HG03558 (cell line): ENCODE results near the gene CADPS.

Experiments used
- ATAC-seq: cut with Tn5 transposase; IDR thresholded peaks from one replicate; pipeline ENCODE4 v1.9.1; 2021; ENCODE audit warnings: moderate number of reproducible peaks; ENCODE audit not compliant: unreplicated experiment; ENCODE audit errors: extremely low read depth

CADPS gene

DNA sequence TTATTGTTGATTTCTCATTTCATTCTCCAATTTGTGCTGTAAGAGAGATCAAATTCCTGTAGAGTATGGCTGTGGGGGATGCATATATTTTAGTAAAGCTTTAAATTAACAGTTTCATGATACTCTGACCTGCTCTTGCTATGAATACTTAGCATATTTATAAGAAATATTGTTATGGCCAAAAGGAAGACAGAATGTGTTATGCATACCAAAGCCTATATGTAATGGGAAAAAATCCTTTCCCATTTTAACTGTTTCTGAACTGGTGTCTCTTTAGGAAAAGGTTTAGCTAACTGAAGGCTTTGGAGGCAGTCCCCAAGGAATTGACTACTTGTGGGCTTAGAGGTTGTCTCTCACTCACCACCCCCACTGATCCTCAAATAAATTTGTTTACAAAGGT is 59.2 kb downstream of the CADPS start:
- no peak for ATAC-seq

DNA sequence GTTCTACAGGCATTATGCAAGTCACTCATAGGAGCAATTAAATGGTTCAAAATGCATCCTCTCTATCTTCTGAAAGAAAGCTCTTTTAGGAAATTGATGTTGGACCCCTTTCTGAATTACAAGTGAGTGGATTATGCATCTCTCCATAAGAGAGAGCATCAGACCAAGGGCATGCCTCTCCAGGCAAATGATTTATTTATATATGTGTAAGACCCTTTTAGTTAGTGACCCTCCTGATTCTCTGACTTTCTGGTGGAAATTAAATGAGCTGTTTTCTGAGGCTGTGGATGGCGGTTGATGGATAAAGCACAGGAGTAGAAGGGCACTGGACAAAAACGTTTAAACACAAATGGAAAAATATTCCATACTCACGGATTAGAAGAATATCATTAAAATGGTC is 62.6 kb downstream of the CADPS start:
- ATAC-seq, result no peak

DNA sequence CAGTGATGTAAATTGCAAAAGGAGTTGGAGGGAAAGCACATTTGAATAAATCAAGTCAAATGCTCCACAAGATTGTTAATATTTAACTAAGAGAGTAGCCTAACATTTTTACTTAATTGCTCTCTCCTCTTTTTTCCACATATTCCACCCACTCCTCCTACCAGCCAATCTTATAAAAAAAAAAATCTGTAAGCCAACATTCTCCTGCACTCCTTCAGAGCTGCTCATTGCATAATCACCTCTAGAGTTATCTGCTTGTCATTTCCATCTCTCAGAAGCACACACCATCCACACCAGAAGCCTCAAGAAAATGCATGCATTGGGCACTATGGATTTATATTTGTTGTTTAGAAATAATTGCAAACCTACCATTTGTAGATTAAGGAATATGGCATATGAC is 64.1 kb downstream of the CADPS start:
- ATAC-seq, result no peak

DNA sequence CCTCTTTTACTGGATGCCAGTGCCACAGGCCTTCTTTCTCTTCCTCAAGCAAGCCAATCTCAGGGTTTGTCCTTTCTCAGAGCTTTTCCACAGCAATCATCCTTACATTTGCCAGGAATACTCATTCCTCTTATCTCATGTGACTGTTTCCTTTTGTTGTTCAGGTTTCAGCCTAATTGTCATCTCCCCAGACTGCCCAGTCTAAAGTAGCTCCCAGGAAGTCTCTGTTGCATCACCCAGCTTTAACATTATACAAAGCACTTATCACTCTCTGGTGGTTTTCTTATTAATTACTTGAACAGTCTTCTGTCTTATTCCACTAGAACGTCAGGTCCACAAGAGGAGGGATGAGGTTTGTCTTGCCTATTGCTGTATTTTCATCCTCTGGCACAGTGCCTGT is 65.8 kb downstream of the CADPS start:
- ATAC-seq, result no peak

DNA sequence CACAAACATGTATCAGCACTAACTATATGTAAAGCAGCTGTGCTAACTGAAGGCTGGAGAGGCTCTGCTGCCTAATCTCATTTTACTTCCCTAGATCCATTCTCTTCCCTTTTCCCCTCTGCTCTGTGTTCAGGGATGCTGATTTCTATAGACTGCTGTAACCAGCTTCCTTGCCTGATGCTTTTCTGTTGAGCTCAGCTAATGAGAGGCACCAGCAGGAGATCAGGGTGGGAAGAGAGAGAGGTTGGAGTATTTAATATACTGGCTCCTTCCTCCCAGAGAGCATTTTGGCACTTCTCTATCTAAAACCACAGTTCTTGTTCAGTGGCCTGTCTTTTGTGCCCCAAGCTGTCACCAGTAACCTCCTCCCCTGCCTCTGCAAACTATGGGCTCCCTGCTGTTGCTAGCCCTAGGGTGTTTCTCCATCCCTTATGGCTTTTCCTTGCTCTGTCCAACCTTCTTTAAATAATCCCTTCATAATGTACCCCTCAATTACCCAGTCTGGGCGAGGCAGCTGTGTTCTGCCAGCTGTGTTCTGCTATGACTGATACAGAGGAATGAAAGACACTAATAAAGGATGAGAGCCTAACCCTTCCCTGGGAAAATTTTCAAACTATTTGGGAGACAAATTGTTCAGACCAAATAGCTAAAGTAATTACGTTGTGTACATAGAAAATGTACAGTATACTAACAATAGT is 69.5 kb downstream of the CADPS start:
- no peak for ATAC-seq

DNA sequence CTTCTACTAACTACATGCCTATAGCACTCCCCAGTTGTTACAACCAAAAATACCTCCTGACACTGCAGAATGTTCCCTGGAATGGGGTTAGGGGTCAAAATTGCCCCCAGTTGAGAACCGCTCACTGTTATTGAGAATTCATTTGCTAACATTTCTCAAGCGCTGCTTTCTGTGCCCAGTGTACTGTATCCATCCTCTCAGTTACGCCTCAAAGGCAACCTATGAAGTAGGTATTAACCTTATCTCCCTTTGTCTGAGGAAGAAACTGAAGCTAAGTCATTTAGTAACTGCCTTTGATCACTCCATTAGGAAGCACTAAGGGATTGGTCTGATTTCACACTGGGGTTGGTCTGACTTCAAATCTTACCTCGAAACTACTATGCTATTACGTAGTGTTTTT is 70.1 kb downstream of the CADPS start:
- ATAC-seq, result no peak

DNA sequence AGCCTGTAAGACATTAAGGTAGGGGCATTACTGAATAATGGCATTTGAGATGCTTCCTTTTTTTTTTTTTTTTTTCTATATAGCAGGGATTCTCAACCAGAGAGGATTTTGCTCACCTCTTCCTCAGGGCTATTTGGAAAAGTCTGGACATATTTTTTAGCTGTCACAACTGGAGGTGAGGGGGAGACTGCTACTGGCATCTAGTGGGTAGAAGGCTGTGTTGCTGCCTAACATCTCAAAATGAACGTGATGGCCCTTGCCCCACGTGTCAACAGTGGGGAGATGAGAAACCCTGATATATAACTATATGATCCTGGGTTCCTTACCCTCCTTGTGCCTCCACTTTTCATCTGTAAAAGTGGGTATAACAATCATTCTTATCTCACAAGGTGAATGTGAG is 71.9 kb downstream of the CADPS start:
- no peak for ATAC-seq

DNA sequence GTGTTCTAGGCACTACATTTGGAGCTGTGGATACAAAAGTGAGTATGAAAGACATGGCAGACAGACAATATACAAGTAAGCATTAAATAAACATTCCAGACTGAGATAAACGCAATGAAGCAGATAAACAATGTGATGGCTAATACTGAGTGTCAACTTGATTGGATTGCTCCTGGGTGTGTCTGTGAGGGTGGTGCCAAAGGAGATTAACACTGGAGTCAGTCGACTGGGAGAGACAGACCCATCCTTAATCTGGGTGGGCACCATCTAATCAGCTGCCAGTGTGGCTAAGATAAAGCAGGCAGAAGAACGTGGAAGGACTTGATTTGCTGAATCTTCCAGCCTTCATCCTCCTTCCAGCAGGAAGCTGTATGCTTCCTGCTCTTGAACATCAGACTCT is 77.2 kb downstream of the CADPS start:
- no peak for ATAC-seq

DNA sequence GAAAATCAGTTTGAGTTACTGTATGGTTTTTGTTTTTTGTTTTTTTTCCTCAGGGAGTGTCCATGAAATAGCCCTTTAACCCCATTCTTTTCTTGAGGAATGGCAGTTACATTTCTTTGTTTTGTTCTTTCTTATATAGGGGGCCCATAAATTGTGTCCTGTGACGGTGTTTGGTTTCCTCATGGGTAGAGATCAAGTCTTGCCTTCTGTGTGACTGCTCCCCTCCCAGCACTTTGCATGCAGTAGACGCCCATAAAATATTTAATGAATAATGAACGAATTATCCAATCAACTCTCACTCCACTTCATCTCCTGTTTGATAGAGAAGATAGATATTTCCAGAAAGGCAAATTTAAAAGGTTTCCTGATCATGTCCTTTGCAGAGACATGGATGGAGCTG is 78.1 kb downstream of the CADPS start:
- no peak for ATAC-seq

DNA sequence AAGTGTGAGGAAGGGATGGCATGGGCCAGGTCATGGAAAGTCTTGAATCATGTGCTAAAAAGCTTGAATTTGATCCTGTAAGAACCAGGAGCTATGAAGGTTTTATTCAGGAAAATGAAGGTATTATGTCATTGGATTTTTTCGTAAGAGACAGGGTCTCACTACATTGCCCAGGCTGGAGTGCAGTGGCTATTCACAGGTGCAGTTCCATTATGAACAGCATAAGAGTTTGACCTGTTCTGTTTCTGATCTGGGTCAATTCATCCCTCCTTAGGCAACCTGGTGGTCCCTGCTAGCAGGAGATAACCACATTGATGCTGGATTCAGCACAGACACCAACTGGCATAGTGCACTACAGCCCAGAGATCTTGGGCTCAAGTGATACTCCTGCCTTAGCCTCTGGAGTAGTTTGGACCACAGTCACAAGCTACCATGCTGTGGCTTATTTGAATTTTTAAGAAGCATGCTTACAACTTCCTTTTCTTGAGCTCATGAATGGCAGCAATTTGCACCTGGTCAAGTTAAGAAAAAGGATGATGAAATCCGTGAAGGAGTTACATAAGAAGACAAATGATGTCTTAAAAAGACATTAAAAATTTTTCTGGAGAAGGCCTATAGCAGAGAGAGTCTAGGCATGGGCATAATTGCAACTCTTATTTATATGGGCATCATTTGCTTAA is 79.1 kb downstream of the CADPS start:
- ATAC-seq, result no peak

DNA sequence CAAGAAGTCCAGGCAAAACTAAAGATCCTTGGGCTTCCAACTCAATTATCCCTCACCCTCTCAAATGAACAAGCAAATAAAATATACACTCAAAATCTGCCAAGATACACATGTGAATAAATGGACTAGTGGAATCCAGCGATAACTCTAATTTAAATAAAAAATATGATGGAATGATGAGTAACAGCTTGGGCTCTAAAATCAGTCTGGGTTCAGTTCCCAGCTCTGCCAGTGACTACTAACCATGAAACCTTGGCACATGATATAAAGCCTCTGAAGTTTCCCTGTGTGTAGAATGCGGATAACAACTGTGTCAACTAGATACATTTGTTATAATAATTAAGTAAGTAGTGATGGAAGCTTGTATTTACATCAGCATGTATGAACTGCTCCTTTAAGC is 81.3 kb downstream of the CADPS start:
- no peak for ATAC-seq

DNA sequence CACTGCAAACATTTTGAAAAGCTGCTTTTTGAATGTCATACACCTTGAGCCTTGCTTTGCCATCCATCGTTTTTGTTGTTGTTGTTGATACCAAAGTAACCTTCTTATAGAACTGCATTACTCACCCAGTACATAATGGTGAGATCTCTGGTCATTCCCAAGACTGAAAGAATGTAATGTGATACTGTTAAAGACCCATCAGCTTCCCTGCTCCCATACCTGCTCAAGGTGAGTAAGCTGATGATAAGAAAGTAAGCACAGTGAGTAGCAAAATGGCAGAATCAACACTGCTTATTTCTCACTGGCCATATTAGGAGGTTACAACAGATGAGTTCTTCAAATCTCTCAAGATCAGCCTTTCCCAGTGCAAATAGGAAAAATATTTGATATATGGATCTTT is 89.8 kb downstream of the CADPS start:
- ATAC-seq, result no peak

DNA sequence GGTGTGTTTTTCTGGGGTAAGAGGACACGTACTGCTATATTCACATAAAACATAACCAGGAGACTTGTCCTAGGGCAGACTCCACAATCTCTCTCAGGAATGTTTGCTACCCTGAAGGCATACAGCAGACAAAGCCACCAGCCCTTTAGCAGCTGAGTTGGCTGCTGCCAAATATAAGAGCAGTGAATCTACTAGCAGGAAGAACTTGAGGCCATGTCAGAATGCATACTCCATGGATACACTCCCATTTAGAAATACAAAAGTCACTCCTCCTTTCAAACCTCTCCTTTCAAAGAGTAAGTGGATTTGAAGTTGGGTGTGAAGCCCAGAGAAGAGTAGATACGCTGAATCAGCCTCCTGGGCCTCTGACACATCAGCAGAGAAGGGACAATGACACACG is 94.1 kb downstream of the CADPS start:
- ATAC-seq, result no peak

DNA sequence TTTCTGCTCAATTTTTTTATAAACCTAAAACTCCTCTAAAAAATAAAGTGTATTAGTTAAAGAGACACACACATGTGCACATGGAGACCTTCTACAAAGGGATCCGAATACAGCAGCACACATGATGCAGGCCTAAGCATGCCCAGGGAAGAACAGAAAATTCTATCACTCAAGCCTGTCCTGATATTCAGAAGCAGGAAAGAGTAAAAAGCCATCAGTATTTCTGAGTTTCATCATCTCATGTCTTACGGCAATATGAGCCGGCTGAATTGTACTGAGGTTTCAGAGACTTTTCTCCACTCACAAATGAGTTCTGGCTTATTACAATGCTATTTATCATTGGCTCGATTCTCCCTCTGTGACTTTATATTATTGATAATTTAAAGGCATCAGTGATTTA is 97.5 kb downstream of the CADPS start:
- ATAC-seq, result no peak

DNA sequence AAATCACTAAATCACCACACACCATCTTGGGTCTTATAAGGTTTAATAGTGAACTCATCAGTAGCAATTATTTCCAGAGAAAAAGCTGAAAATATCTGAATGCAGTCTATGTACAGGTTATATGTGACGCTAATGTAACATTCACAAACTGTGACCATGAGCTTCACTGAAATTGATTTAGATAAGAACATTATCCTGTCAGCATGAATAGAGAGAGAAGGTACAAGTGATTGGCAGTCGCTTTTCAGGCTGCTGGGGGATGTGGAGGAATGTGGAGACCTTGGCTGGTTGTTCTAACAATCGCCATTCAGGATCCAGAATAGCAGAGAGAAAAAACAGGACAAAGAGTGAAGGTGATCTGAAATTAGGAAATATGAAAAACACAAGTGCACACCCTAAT is 98.1 kb downstream of the CADPS start:
- ATAC-seq, result no peak

DNA sequence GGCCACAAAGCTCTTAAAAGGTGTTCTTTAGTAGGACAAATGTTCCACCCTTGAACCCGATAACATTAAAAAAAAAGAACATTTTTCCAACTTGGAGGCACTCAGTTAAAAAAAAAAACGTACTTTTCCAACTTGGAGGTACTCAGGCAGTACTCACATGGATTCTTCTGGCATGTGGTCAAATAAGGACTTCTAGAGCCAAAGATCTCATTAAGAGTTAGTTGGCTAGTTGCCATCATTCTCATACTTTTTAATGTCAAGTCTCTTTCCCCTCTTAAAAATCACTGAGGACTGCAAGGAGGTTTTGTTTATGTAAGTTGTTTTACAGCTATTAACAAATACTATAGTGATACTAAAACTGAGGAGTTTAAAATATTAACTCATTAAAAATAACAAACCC is 101.0 kb downstream of the CADPS start:
- ATAC-seq, result no peak

DNA sequence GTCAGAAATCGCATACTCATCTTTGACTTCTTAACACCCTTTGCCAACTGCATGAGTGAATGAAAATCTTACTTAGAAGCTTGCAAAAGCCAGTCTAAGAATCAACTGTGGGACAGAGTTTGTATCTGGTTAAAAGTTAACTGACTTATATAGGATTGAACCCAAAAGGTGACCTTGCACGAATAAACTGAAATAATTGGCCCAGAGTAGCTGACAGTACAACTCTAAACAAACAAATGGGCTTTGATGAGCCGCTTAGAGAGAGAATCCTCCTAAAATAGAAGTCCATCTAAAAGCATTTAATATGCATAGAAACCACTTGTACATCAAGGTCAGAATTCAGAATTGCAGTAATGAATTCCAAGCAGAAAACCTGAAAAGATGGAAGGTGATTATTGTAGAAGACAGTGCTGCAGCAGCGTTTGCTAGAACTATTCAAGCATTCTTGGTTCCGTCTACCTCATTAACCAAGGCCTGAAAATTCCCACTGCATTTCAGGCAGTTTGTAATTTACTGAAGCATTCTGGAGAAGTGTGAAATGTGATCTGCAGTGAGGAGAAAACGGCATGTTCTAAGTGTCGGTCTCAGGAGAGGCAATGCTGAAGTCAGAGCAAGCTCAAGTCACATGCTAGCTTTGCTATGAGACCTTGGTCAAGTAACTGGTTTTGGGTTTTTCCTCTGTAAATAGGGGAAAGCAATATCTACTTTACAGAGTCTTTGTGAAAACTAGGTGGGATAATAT is 103.7 kb downstream of the CADPS start:
- no peak for ATAC-seq

DNA sequence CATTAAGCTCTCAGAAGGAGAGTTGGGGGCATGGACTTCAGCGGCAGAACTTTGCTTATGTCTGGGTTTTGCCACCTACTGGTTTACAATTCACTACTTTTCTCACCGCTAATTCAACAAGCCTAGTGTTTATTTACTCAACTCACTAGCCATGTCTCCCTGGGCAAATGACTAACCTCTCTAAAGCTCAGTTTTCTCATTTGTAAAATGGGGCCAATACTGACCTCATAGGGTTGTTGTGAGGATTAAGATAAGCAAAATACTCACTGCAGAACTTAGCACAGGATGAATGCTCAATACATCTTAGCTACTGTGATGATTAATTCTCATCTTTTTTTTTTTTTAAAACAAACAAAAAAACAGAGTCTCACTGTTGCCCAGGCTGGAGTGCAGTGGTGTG is 106.3 kb downstream of the CADPS start:
- no peak for ATAC-seq

DNA sequence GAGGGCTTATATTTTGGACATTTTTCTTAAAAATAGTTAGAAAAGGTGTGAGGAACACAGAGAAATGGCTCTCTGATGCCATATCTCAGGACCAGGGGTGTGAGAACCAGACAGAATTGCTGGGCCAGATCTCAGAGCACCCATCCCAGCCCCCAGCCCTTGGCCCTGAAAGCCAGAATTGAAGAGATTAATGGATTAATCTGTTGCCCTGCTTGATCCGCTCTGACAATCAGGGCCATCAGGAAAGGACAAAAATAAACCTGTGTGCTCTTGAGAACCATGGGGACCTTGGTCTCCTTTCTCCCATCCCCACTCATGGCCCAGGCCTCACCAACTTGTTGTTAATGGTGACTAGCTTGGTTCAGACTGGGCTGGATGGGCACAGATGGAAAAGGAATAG is 113.5 kb downstream of the CADPS start:
- ATAC-seq, result no peak

DNA sequence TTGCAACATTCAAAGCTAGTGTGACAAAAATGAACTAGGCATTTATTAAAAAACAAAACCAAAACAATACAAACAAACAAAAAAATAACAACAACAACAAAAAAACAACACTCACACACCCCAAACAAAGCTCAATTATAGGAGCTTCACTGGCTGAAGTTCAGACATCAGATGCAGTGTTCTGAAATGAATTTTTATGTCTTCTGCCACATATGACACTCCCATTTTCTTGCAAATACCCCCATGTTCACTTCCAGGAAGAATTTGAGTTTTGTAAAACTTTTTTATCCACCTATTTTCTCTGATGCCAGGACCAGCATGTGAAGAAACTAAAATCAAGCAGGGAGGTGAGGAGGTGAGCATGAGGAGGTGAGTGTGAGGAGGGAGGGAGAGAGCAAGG is 113.9 kb downstream of the CADPS start:
- ATAC-seq, result no peak

DNA sequence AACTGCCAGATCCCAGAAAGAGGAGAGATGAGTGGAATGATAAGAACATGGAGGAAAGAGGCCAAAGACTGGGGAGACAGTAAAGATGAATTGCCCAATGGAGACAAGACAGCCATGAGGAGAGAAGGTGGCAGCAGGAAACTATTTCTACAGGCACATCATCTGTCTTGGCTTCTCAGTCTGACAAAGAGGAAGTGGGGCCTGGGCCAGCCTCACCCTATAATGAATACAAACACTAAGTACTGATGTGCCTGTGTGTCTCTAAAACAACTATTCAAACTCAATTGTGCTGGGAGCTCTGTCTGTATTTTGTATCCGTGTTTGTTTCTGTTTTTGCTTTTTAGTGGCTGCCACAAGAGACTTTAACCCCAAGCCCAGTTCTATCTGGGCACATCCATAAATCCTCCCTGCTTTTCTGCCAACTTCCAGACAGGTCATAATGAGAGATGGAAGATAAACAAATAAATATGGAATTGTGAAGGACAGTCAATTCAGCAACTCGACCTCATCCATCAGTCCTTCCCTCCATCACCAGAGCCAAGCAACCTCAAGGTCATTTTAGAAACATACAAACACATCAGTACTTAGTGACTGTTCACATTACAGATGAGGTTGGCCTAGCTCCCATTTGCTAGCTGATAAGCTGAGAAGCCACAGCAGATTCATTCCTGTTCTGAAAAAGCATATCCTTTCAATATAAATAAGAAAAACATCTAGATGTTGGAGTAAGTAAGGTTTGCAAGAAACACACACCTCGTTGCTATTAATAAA is 116.7 kb downstream of the CADPS start:
- ATAC-seq, result no peak
